H1 (cell line): Measurements from ENCODE around the gene MORC1. TPM values are rescaled to one million over a fixed set of nuclear protein-coding genes. Genes with fewer than 3 reads are reported as not detected.

Experiments used
- HDAC6 ChIP-seq: IDR thresholded peaks from one replicate; pipeline ENCODE4 v1.7.1; 2012; ENCODE audit warnings: low read depth, mild to moderate bottlenecking, inconsistent platforms, low read length, moderate library complexity
- POU5F1 ChIP-seq: IDR thresholded peaks from 2 replicates; pipeline ENCODE4 v1.6.1; 2011; ENCODE audit warnings: low read depth, mild to moderate bottlenecking, low read length, moderate library complexity
- SIN3A ChIP-seq, 2 experiments: IDR thresholded peaks in 1 of 2; conservative IDR thresholded peaks in 1 of 2; 2 replicates each; pipeline ENCODE4 v1.6.1; 2011 to 2012; ENCODE audit warnings: low read length in 2 of 2, improper control_type of control experiment in 1 of 2, low read depth in 1 of 2, mild to moderate bottlenecking in 1 of 2
- polyA plus RNA-seq, 7 experiments: library from polyadenylated mRNA; depleted of rRNA in 3 of 7; stranded (reverse) in 5 of 7; unstranded in 2 of 7; fragments of >200 nt in 5 of 7; fragments of 200-250 nt in 2 of 7; gene quantifications; 1 replicate in 5 of 7; 2 replicates in 1 of 7; 4 replicates in 1 of 7; pipeline versions ENCODE4 v1.2.1 to v1.2.3, GENCODE V29; 2011 to 2013; ENCODE audit warnings: missing spikeins in 2 of 7, mixed read lengths in 2 of 7
- total RNA-seq: library from RNA; stranded (reverse); fragmentation: NEBNext Ultra II Directional; extraction: Animal tissue kit (Norgen Biotek cat#: 25700); gene quantifications from 2 replicates; pipeline ENCODE4 v1.2.1, GENCODE V29; 2021
- TF ChIP-seq, protein P1 (sequence below): IDR thresholded peaks from 2 replicates; pipeline ENCODE4 v1.6.1; 2012; ENCODE audit warnings: inconsistent platforms

The MORC1 gene
- total and polyA plus RNA-seq, 2 of the 8 experiments (the other 6 are each of a cell fraction or from before 2014, with no cell fraction given): not detected

DNA sequence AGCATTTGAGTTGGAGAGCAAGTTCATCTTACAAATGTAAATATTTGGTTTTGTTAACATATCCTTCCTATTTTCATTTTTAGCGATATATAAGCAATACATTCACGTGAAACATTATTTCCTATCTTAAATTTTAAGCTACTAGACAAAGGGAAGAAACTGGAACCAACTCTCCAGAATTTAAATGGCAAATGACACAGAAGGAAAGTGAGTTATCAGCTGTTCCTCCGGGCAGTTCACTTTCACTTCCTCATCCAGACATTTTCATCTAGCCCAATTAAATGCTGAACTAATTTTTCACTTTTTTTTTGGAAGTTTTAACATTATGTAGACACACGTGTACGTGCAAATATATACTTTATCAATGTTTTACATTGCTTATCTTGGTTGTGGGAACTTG, 58.7 kb downstream of the MORC1 start (continued):
- TF ChIP-seq POU5F1 (no peak), SIN3A (conservative IDR thresholded peaks at IDR 0.05 in 1 of 2, IDR thresholded peaks at IDR 0.05 in 1 of 2; ENCODE audit: low read depth in 1 of 2, low read length in 2 of 2) (no peak), HDAC6 (no peak)
- TF ChIP-seq, protein P1, sequence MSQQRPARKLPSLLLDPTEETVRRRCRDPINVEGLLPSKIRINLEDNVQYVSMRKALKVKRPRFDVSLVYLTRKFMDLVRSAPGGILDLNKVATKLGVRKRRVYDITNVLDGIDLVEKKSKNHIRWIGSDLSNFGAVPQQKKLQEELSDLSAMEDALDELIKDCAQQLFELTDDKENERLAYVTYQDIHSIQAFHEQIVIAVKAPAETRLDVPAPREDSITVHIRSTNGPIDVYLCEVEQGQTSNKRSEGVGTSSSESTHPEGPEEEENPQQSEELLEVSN: no peak
- TF ChIP-seq, all 59 proteins: peak for 0
